Stimulated activated CD8-positive, alpha-beta memory T cell treated with anti-CD3 and anti-CD28 coated beads, Interleukin-4, amount 100 ng/mL, for 4 hours (primary cell): ENCODE data around the gene SPTBN5.

Experiments
- DNase-seq, 2 donors: peaks; one replicate each; pipeline ENCODE4 v3.0.0-alpha.2; 2020; ENCODE audit warnings: low read depth in 2 of 2, low spot score in 1 of 2

Gene SPTBN5

GRCh38 chr15:41885321-41885720, 8.5 kb downstream of the SPTBN5 start:
- no peak for DNase-seq

- no peak for DNase-seq
Measured at GRCh38 chr15:41884458-41884857, 9.4 kb downstream of the SPTBN5 start.

GRCh38 chr15:41883484-41883825, 10.4 kb downstream of the SPTBN5 start:
- DNase-seq = no peak

- no peak for DNase-seq
Measured at GRCh38 chr15:41882689-41883483, 11.0 kb downstream of the SPTBN5 start.

- no peak for DNase-seq
Measured at GRCh38 chr15:41881920-41882688, 11.7 kb downstream of the SPTBN5 start.

GRCh38 chr15:41881550-41881919, 12.3 kb downstream of the SPTBN5 start:
- no peak for DNase-seq

GRCh38 chr15:41881086-41881485, 12.8 kb downstream of the SPTBN5 start:
- no peak for DNase-seq

GRCh38 chr15:41880156-41880877, 13.5 kb downstream of the SPTBN5 start:
- DNase-seq = no peak

GRCh38 chr15:41879321-41879845, 14.5 kb downstream of the SPTBN5 start:
- no peak for DNase-seq

GRCh38 chr15:41878355-41878699, 15.5 kb downstream of the SPTBN5 start:
- DNase-seq = no peak

- DNase-seq = no peak
Measured at GRCh38 chr15:41877631-41878354, 16.1 kb downstream of the SPTBN5 start.

- DNase-seq = no peak
Measured at GRCh38 chr15:41876689-41877088, 17.2 kb downstream of the SPTBN5 start.

GRCh38 chr15:41876007-41876406, 17.8 kb downstream of the SPTBN5 start:
- DNase-seq = no peak

- DNase-seq = no peak
Measured at GRCh38 chr15:41874736-41875135, 19.1 kb downstream of the SPTBN5 start.

GRCh38 chr15:41873711-41874110, 20.1 kb downstream of the SPTBN5 start:
- DNase-seq = no peak

- DNase-seq = no peak
Measured at GRCh38 chr15:41872166-41872747, 21.6 kb downstream of the SPTBN5 start.

GRCh38 chr15:41871175-41871905, 22.5 kb downstream of the SPTBN5 start:
- no peak for DNase-seq

- DNase-seq = peak in 1 of 2 donors; percentile 17
Measured at GRCh38 chr15:41870689-41871081, 23.2 kb downstream of the SPTBN5 start.

GRCh38 chr15:41869770-41870688, 23.8 kb downstream of the SPTBN5 start:
- no peak for DNase-seq
